Iris pigment epithelial cell (primary cell): ENCODE data around the gene SH2D1A.

Experiments used
- DNase-seq: peaks from one replicate; pipeline ENCODE4 v3.0.0-alpha.2; 2011; ENCODE audit warnings: low read depth

SH2D1A gene

GRCh38 chrX:124421898-124422655 is 75.7 kb downstream of the SH2D1A start:
- DNase-seq, result peak; percentile 11
